ENCODE results near the gene COL5A1. TPM values are rescaled to one million over a fixed set of nuclear protein-coding genes. Genes with fewer than 3 reads are reported as not detected.

The COL5A1 gene
- total RNA-seq, 1 experiment from 2014 or later = 9.5 TPM

DNA sequence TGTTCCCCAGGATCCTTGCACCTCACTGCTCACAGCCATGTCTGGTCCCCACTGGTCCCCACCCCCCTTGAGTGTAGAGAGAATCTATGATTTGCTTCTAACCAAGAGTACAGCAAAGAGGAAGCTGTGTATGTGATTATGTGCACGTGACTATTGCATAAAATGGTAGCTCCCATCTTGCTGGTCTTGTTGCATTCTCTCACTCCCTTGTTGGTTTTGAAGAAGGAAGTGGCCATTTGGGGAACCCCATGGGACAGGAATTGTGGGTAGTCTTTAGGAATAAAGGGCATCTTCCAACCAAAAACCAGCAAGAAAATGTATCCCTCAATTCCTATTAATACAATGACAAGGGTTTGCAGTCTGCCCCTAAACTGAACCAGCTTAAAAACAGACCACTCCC is 233.8 kb downstream of the COL5A1 start:
- Histone ChIP-seq H2BK15ac (ENCODE audit: low read depth, low read length) (no peak overlapping the region), H3K14ac (ENCODE audit: insufficient read depth, low read length) (no peak overlapping the region), H3K9ac (ENCODE audit: extremely low read depth, insufficient read length, low read length) (no peak overlapping the region), H4K91ac (ENCODE audit: insufficient read length, low read depth, low read length) (no peak overlapping the region), H4K8ac (replicated peaks; ENCODE audit: insufficient read length, low read depth, low read length) (no peak overlapping the region), H4K20me1 (ENCODE audit: control insufficient read depth, insufficient read depth, insufficient read length) (no peaks in the 10 kb centered on the region), H3K79me1 (ENCODE audit: insufficient read depth, low read depth, low read length, poor library complexity, severe bottlenecking) (no peaks in the 10 kb centered on the region), H4K5ac (ENCODE audit: insufficient read length, low read depth, low read length) (no peak overlapping the region), H3K4ac (ENCODE audit: low read depth, low read length) (no peak overlapping the region), H3K56ac (ENCODE audit: insufficient read length, low read depth, low read length) (no peak overlapping the region), H3K4me1 (ENCODE audit: insufficient read depth, low read length) (no peaks in the 10 kb centered on the region), H3K79me2 (ENCODE audit: insufficient read depth, low read length) (no peaks in the 10 kb centered on the region), H3K18ac (ENCODE audit: insufficient read length, low read depth, low read length) (no peak overlapping the region), H2BK12ac (ENCODE audit: insufficient read length, low read depth, low read length) (no peak overlapping the region), H2BK20ac (ENCODE audit: low read depth, low read length, poor library complexity, severe bottlenecking) (no peak overlapping the region), H3K23me2 (ENCODE audit: insufficient read length, low read depth, low read length, poor library complexity, severe bottlenecking) (no peaks in the 10 kb centered on the region), H3K4me2 (ENCODE audit: insufficient read depth, insufficient read length, low read length) (no peak overlapping the region), H2BK120ac (ENCODE audit: low read depth, low read length, poor library complexity, severe bottlenecking) (no peak overlapping the region), H3K27ac (ENCODE audit: insufficient read length, low read depth, low read length) (no peak overlapping the region), H3K9me3 (ENCODE audit: control insufficient read depth, low read depth, low read length) (no peaks in the 10 kb centered on the region), H3K27me3 (ENCODE audit: insufficient read depth, low read length) (no peaks in the 10 kb centered on the region), H2AK5ac (ENCODE audit: insufficient read length, low read length) (no peak overlapping the region), H2AFZ (ENCODE audit: low read length) (no peak overlapping the region), H2BK5ac (ENCODE audit: insufficient read length, low read length) (no peak overlapping the region), H3T11ph (ENCODE audit: low read length) (no peak overlapping the region), H3K23ac (ENCODE audit: insufficient read length, low read depth, low read length) (no peak overlapping the region)
- Mint-ChIP-seq H3K9me3 (peaks cover 0 to 4% of the 10 kb centered on the region in 2 experiments; a peak in 1 of 5 replicates), H3K36me3 (ENCODE audit: insufficient read depth in 1 of 3, low read depth in 3 of 3) (no peaks in the 10 kb centered on the region), H3K4me1 (no peaks in the 10 kb centered on the region), H3K27me3 (ENCODE audit: low read depth) (no peaks in the 10 kb centered on the region; the same call in 1 of the 2 replicates), H3K4me3 (no peak overlapping the region), H3K27ac (no peak overlapping the region)
- TF ChIP-seq, protein P1, sequence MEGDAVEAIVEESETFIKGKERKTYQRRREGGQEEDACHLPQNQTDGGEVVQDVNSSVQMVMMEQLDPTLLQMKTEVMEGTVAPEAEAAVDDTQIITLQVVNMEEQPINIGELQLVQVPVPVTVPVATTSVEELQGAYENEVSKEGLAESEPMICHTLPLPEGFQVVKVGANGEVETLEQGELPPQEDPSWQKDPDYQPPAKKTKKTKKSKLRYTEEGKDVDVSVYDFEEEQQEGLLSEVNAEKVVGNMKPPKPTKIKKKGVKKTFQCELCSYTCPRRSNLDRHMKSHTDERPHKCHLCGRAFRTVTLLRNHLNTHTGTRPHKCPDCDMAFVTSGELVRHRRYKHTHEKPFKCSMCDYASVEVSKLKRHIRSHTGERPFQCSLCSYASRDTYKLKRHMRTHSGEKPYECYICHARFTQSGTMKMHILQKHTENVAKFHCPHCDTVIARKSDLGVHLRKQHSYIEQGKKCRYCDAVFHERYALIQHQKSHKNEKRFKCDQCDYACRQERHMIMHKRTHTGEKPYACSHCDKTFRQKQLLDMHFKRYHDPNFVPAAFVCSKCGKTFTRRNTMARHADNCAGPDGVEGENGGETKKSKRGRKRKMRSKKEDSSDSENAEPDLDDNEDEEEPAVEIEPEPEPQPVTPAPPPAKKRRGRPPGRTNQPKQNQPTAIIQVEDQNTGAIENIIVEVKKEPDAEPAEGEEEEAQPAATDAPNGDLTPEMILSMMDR (conservative IDR thresholded peaks at IDR 0.05) = no peak
- WGBS (ENCODE audit: extremely low coverage, insufficient read length, low lambda C conversion rate) = no CpG with 5 or more reads among the region's 1 CpG
- DNase-seq = peak; percentile 10
